Endothelial cell (in vitro differentiated cells): Measurements from ENCODE around the gene GABRB3. TPM values are rescaled to one million over a fixed set of nuclear protein-coding genes. Genes with fewer than 3 reads are reported as not detected.

ENCODE experiments used
- DNase-seq: peaks from one replicate; pipeline ENCODE4 v3.0.0; 2021; ENCODE audit warnings: low spot score
- H3K27ac Mint-ChIP-seq: one replicate; pipeline ENCODE4 v1.8.0; 2021; ENCODE audit warnings: mixed read lengths, inconsistent platforms; ENCODE audit not compliant: unreplicated experiment
- H3K27me3 Mint-ChIP-seq: one replicate; pipeline ENCODE4 v1.8.0; 2021; ENCODE audit warnings: mild to moderate bottlenecking, moderate library complexity, mixed read lengths, inconsistent platforms; ENCODE audit not compliant: unreplicated experiment
- H3K36me3 Mint-ChIP-seq: one replicate; pipeline ENCODE4 v1.8.0; 2021; ENCODE audit warnings: mild to moderate bottlenecking, low read depth, mixed read lengths, inconsistent platforms; ENCODE audit not compliant: unreplicated experiment
- H3K4me1 Mint-ChIP-seq: one replicate; pipeline ENCODE4 v1.8.0; 2021; ENCODE audit warnings: mild to moderate bottlenecking, mixed read lengths, inconsistent platforms; ENCODE audit not compliant: unreplicated experiment
- H3K4me3 Mint-ChIP-seq: one replicate; pipeline ENCODE4 v1.8.0; 2021; ENCODE audit warnings: mild to moderate bottlenecking, mixed read lengths, inconsistent platforms; ENCODE audit not compliant: unreplicated experiment
- H3K9me3 Mint-ChIP-seq: one replicate; pipeline ENCODE4 v1.8.0; 2021; ENCODE audit warnings: mixed read lengths, inconsistent platforms; ENCODE audit not compliant: unreplicated experiment
- CTCF ChIP-seq: fragments of 200-600 bp; sonication (generic); IDR thresholded peaks from one replicate; pipeline ENCODE4 v1.5.0; 2021; ENCODE audit warnings: antibody characterized with exemption; ENCODE audit not compliant: unreplicated experiment
- total RNA-seq: library from RNA; stranded (reverse); fragmentation: NEBNext Ultra II Directional; extraction: Animal tissue kit (Norgen Biotek cat#: 25700); gene quantifications from one replicate; pipeline ENCODE4 v1.2.1, GENCODE V29; 2021; ENCODE audit not compliant: unreplicated experiment

GABRB3 gene
- total RNA-seq, 1 donor from 2014 or later, result 4.4 TPM

GRCh38 chr15:26582840-26583239, 190.0 kb downstream of the GABRB3 start:
- DNase-seq, result no peak
- Mint-ChIP-seq H3K4me1 (no peaks in the 10 kb centered on the region), H3K27ac (no peak overlapping the region), H3K27me3 (no peaks in the 10 kb centered on the region), H3K36me3 (no peaks in the 10 kb centered on the region), H3K9me3 (no peaks in the 10 kb centered on the region), H3K4me3 (no peak overlapping the region)
- TF ChIP-seq CTCF, result no peak

GRCh38 chr15:26580943-26581342, 191.9 kb downstream of the GABRB3 start:
- no peaks in the 10 kb centered on the region for H3K9me3 Mint-ChIP-seq
- no peak overlapping the region for H3K27ac Mint-ChIP-seq
- no peak overlapping the region for H3K4me3 Mint-ChIP-seq
- H3K27me3 Mint-ChIP-seq, result no peaks in the 10 kb centered on the region
- TF ChIP-seq CTCF, result no peak
- H3K36me3 Mint-ChIP-seq, result no peaks in the 10 kb centered on the region
- H3K4me1 Mint-ChIP-seq, result no peaks in the 10 kb centered on the region
- DNase-seq, result no peak

- Mint-ChIP-seq H3K27ac (no peak overlapping the region), H3K36me3 (no peaks in the 10 kb centered on the region), H3K4me1 (no peaks in the 10 kb centered on the region), H3K4me3 (no peak overlapping the region), H3K9me3 (no peaks in the 10 kb centered on the region), H3K27me3 (no peaks in the 10 kb centered on the region)
- DNase-seq, result no peak
- TF ChIP-seq CTCF, result no peak
Measured at GRCh38 chr15:26572602-26573350, 200.1 kb downstream of the GABRB3 start.

- no peak for TF ChIP-seq CTCF
Measured at GRCh38 chr15:26571346-26571745, 201.5 kb downstream of the GABRB3 start.

GRCh38 chr15:26565542-26565941, 207.3 kb downstream of the GABRB3 start:
- H3K27ac Mint-ChIP-seq, result no peak overlapping the region
- H3K4me1 Mint-ChIP-seq, result no peaks in the 10 kb centered on the region
- H3K9me3 Mint-ChIP-seq, result no peaks in the 10 kb centered on the region
- no peak for TF ChIP-seq CTCF
- no peaks in the 10 kb centered on the region for H3K36me3 Mint-ChIP-seq
- no peak for DNase-seq
- H3K27me3 Mint-ChIP-seq, result no peaks in the 10 kb centered on the region
- no peak overlapping the region for H3K4me3 Mint-ChIP-seq

More at GRCh38 chr15:26571346-26571745, 201.5 kb downstream of the GABRB3 start:
- DNase-seq, result no peak
- H3K4me3 Mint-ChIP-seq, result no peak overlapping the region
- no peaks in the 10 kb centered on the region for H3K36me3 Mint-ChIP-seq
- H3K4me1 Mint-ChIP-seq, result no peaks in the 10 kb centered on the region
- H3K27ac Mint-ChIP-seq, result no peak overlapping the region
- no peaks in the 10 kb centered on the region for H3K27me3 Mint-ChIP-seq
- H3K9me3 Mint-ChIP-seq, result no peaks in the 10 kb centered on the region
